LNCAP (cell line): ENCODE results near the gene FAM169A.

Experiments
- TF ChIP-seq, protein P1 (sequence below): fragments of 450-650 bp; IDR thresholded peaks from 2 replicates; pipeline ENCODE4 v1.5.1; 2017; ENCODE audit warnings: mild to moderate bottlenecking

The FAM169A gene

DNA sequence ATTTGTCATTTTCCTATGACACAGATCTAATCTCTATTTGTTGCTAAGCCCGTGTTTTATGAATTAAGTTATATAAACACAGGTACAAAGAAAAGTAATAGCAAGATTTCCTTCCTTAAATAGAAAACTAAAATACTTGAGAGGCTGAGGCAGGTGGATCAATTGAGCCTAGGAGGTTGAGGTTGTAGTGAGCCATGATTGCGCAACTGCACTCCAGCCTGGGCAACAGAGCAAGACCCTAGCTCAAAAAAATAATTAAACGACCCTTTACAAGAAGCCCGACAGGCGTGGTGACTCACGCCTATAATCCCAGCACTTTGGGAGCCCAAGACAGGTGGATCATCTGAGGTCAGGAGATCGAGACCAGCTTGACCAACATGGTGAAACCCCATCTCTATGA lies 36.8 kb downstream of the FAM169A start:
- TF ChIP-seq, protein P1, sequence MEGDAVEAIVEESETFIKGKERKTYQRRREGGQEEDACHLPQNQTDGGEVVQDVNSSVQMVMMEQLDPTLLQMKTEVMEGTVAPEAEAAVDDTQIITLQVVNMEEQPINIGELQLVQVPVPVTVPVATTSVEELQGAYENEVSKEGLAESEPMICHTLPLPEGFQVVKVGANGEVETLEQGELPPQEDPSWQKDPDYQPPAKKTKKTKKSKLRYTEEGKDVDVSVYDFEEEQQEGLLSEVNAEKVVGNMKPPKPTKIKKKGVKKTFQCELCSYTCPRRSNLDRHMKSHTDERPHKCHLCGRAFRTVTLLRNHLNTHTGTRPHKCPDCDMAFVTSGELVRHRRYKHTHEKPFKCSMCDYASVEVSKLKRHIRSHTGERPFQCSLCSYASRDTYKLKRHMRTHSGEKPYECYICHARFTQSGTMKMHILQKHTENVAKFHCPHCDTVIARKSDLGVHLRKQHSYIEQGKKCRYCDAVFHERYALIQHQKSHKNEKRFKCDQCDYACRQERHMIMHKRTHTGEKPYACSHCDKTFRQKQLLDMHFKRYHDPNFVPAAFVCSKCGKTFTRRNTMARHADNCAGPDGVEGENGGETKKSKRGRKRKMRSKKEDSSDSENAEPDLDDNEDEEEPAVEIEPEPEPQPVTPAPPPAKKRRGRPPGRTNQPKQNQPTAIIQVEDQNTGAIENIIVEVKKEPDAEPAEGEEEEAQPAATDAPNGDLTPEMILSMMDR = no peak

GRCh38 chr5:74822288-74822687 lies 43.9 kb downstream of the FAM169A start:
- TF ChIP-seq, protein P1 = no peak

DNA sequence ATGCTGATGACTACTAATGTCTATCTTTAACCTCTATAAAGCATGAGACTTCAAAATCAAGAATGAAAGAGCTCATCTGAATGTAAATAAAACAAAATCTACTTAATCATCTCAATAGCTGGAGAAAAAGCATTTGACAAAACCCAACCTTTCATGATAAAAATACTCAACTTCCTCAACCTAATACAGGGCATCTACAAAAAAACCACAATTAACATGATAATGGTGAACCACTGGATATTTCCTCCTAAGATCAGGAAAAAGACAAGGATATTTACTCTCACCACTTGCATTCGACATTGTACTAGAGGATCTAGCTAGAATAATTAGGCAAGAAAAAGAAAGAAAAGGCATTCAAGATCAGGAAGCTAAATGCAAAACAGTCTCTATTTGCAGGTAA lies 49.3 kb downstream of the FAM169A start:
- TF ChIP-seq, protein P1 = no peak

DNA sequence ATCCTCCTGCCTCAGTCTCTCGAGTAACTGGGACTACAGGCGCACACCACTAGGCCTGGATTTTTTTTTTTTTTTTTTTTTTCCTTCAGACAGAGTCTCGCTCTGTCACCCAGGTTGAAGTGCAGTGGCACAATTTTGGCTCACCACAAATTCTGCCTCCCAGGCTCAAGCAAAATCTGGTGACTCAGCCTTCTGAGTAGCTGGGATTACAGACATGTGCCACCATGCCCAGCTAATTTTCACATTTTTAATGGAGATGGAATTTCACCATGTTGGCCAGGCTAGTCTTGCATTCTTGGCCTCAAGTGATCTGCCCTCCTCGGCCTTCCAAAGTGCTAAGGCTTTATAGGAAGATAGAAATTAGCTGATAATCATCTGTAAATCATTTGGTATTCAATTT lies 55.3 kb downstream of the FAM169A start:
- TF ChIP-seq, protein P1 = no peak

GRCh38 chr5:74801941-74802340 lies 64.2 kb downstream of the FAM169A start:
- TF ChIP-seq, protein P1 = no peak

GRCh38 chr5:74801197-74801596 lies 65.0 kb downstream of the FAM169A start:
- TF ChIP-seq, protein P1 = no peak

DNA sequence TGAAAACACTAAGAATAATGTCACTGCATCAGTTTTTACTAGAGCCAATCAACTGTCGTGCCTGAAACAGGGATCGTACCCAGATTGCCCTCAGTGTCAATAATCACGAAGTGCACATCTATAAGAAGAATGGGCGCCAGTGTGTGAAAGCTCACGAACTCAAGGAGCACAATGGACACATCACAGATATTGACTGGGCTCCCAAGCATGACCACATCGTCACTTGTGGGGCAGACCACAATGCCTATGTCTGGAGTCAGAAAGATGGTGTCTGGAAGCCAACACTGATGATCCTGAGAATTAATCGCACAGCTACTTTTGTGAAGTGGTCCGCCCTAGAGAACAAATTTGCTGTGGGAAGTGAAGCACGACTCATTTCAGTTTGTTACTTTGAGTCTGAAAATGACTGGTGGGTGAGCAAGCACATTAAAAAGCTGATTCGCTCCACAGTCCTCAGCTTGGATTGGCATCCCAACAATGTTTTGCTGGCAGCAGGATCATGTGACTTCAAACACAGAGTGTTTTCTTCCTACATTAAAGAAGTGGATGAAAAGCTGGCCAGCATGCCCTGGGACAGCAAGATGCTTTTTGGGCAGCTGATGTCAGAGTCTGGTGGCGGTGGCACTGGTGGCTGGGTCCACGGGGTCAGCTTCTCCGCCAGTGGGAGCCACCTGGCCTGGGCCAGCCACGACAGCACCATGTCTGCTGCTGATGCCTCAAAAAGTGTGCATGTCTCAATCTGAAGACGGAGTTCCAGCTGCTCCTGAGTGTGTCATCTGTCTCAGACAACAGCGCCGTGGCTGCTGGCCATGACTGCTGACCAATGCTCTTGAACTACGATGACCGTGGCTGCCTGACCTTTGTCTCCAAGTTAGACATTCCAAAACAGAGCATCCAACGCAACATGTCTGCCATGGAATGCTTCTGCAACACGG lies 66.9 kb downstream of the FAM169A start:
- TF ChIP-seq, protein P1 = no peak
